Keratinocyte (primary cell): Measurements from ENCODE around the gene IGSF8. TPM values are rescaled to one million over a fixed set of nuclear protein-coding genes. Genes with fewer than 3 reads are reported as not detected.

ENCODE experiments used
- DNase-seq: peaks from one replicate; pipeline ENCODE4 v3.0.0-alpha.2; 2011; ENCODE audit warnings: low read depth, missing footprints, low spot score
- FAIRE-seq: peaks from 2 replicates; lab custom pipeline; 2011; peaks lifted over from hg19 to GRCh38; lab: Jason Lieb, UNC
- H2AFZ ChIP-seq: 2 replicates; pipeline ENCODE4 v1.6.0; 2012; ENCODE audit warnings: low read length, control low read depth, inconsistent platforms; ENCODE audit not compliant: control insufficient read depth
- H3K27ac ChIP-seq: 2 replicates; pipeline ENCODE4 v1.5.1; 2011; ENCODE audit warnings: low read length; ENCODE audit not compliant: control insufficient read depth, insufficient read depth
- H3K27me3 ChIP-seq: 3 replicates; pipeline ENCODE4 v1.6.0; 2011; ENCODE audit warnings: low read length; ENCODE audit not compliant: control insufficient read depth, insufficient read depth; ENCODE audit errors: extremely low read depth
- H3K36me3 ChIP-seq, 2 experiments: 2 replicates in 1 of 2; 3 replicates in 1 of 2; pipeline ENCODE4 v1.5.1; 2011; ENCODE audit warnings: low read length in 2 of 2, mild to moderate bottlenecking in 1 of 2; ENCODE audit not compliant: control insufficient read depth in 2 of 2, insufficient read depth in 2 of 2; ENCODE audit errors: extremely low read depth in 1 of 2
- H3K4me1 ChIP-seq: 3 replicates; pipeline ENCODE4 v1.5.1; 2011; ENCODE audit warnings: low read length; ENCODE audit not compliant: control insufficient read depth, insufficient read depth; ENCODE audit errors: extremely low read depth
- H3K4me2 ChIP-seq: 3 replicates; pipeline ENCODE4 v1.6.0; 2011; ENCODE audit warnings: low read depth, low read length; ENCODE audit not compliant: control insufficient read depth, insufficient read depth; ENCODE audit errors: extremely low read depth
- H3K4me3 ChIP-seq, 3 experiments: fragments of 200-600 bp in 1 of 3; sonication (generic) in 1 of 3; 2 replicates in 2 of 3; 3 replicates in 1 of 3; pipeline ENCODE4 v1.5.1; 2011 to 2016; ENCODE audit warnings: low read length in 3 of 3, mild to moderate bottlenecking in 3 of 3, control low read depth in 2 of 3, inconsistent platforms in 1 of 3, low read depth in 1 of 3, mixed read lengths in 1 of 3, mixed run types in 1 of 3, moderate library complexity in 1 of 3; ENCODE audit not compliant: control insufficient read depth in 2 of 3, insufficient read depth in 2 of 3; ENCODE audit errors: extremely low read depth in 1 of 3
- H3K79me2 ChIP-seq: 2 replicates; pipeline ENCODE4 v1.6.0; 2012; ENCODE audit warnings: low read length; ENCODE audit not compliant: control insufficient read depth, insufficient read depth
- H3K9ac ChIP-seq: 3 replicates; pipeline ENCODE4 v1.6.0; 2011; ENCODE audit warnings: low read length; ENCODE audit not compliant: control insufficient read depth, insufficient read depth; ENCODE audit errors: extremely low read depth
- H3K9me1 ChIP-seq: 3 replicates; pipeline ENCODE4 v1.6.0; 2011; ENCODE audit warnings: low read length; ENCODE audit not compliant: control insufficient read depth, insufficient read depth; ENCODE audit errors: extremely low read depth
- H3K9me3 ChIP-seq: 2 replicates; pipeline ENCODE4 v1.5.1; 2012; ENCODE audit warnings: low read depth, low read length; ENCODE audit not compliant: control insufficient read depth
- H4K20me1 ChIP-seq: 3 replicates; pipeline ENCODE4 v1.6.0; 2011; ENCODE audit warnings: low read length; ENCODE audit not compliant: control insufficient read depth, insufficient read depth; ENCODE audit errors: extremely low read depth
- CTCF ChIP-seq, 3 experiments: IDR thresholded peaks in 1 of 3; conservative IDR thresholded peaks in 1 of 3; optimal IDR thresholded peaks in 1 of 3; 2 replicates in 2 of 3; 3 replicates in 1 of 3; pipeline versions ENCODE3 to v1.5.1; 2011; ENCODE audit warnings: low read length in 3 of 3, mild to moderate bottlenecking in 3 of 3, moderate library complexity in 2 of 3, control low read depth in 1 of 3, inconsistent platforms in 1 of 3; ENCODE audit not compliant: insufficient read depth in 2 of 3; ENCODE audit errors: extremely low read depth in 1 of 3
- EZH2 ChIP-seq: IDR thresholded peaks from one replicate; pipeline ENCODE4 v1.6.1; 2012; ENCODE audit warnings: inconsistent platforms, mild to moderate bottlenecking, low read length, moderate library complexity
- dilution Hi-C: fragments of 300-500 bp; cut with MboI; formaldehyde crosslinking; loops from one replicate; pipeline ENCODE4 v1.7.0; 2020; ENCODE audit warnings: low sequenced_read_pairs; ENCODE audit not compliant: extremely low pct_ligation_motif_present
- polyA plus RNA-seq, 5 experiments: library from polyadenylated mRNA; depleted of rRNA in 3 of 5; stranded (reverse) in 3 of 5; stranded (forward) in 1 of 5; unstranded in 1 of 5; fragments of >200 nt; gene quantifications; 1 replicate in 1 of 5; 2 replicates in 3 of 5; 3 replicates in 1 of 5; pipeline versions ENCODE4 v1.2.1 to v1.2.3, GENCODE V29; 2011 to 2012; ENCODE audit warnings: missing spikeins in 2 of 5, low read depth in 1 of 5, low replicate concordance in 1 of 5

Gene IGSF8
- polyA plus RNA-seq, 1 donor (not counting 4 experiments of a cell fraction or from before 2014, with no cell fraction given) = 16.5 TPM

GRCh38 chr1:160128636-160129035, 30.2 kb upstream of the IGSF8 start:
- Histone ChIP-seq H3K9me3 (no peaks in the 10 kb centered on the region), H4K20me1 (no peaks in the 10 kb centered on the region), H3K27ac (no peak overlapping the region), H3K36me3 (no peaks in the 10 kb centered on the region), H2AFZ (no peak overlapping the region), H3K9me1 (no peaks in the 10 kb centered on the region), H3K4me1 (peaks cover 20% of the 10 kb centered on the region), H3K79me2 (no peaks in the 10 kb centered on the region), H3K4me3 (no peak overlapping the region), H3K27me3 (peaks cover 17% of the 10 kb centered on the region), H3K9ac (no peak overlapping the region), H3K4me2 (no peak overlapping the region)
- no peak for FAIRE-seq
- TF ChIP-seq EZH2 (no peak), CTCF (optimal IDR thresholded peaks at IDR 0.05 in 1 of 3, IDR thresholded peaks at IDR 0.05 in 1 of 3, conservative IDR thresholded peaks at IDR 0.05 in 1 of 3; ENCODE audit: extremely low read depth in 1 of 3, insufficient read depth in 2 of 3, low read length in 3 of 3) (no peak)
- DNase-seq = no peak
- dilution Hi-C loops = no loop called here

DNA sequence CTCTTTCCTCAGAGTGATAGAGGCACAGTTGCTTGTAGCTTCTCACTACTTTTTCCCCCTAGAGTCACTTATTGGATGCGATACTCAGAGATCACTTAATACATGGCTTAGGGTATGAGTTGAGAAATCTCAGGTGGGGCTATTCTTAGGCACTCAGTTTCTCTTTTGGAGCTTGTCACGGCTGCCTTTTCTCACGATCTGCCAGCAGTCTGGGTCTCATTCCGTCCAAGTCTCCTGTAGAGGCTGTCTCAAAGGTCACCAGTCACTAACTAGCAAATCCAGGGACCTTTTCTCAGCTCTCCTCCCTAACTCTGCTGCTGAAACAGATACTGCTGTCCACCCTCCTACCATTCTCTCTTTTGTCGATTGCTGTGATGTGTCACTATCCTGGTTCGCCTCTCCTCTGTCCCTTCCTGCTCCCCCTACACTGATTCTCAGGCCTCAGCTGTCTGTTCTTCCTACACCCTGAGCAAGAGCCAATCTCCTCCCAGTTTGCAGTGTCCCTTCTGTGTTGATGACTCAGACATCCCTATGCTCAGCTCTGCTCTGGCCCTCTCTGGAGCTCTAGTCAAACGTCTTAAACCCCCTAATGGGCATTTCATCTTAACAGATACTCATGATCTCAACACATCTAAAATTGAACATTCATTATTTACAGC, 29.6 kb upstream of the IGSF8 start:
- H3K4me3 ChIP-seq = no peak overlapping the region
- dilution Hi-C loops = no loop called here
- no peak overlapping the region for H3K4me2 ChIP-seq
- TF ChIP-seq EZH2 = no peak
- TF ChIP-seq CTCF (optimal IDR thresholded peaks at IDR 0.05 in 1 of 3, IDR thresholded peaks at IDR 0.05 in 1 of 3, conservative IDR thresholded peaks at IDR 0.05 in 1 of 3; ENCODE audit: extremely low read depth in 1 of 3, insufficient read depth in 2 of 3, low read length in 3 of 3) = no peak
- no peak overlapping the region for H3K27ac ChIP-seq
- no peak overlapping the region for H2AFZ ChIP-seq
- H4K20me1 ChIP-seq = no peaks in the 10 kb centered on the region
- H3K79me2 ChIP-seq = no peaks in the 10 kb centered on the region
- H3K27me3 ChIP-seq = peaks cover 16% of the 10 kb centered on the region
- no peaks in the 10 kb centered on the region for H3K36me3 ChIP-seq
- no peak for FAIRE-seq
- DNase-seq = no peak
- no peaks in the 10 kb centered on the region for H3K9me1 ChIP-seq
- H3K9ac ChIP-seq = no peak overlapping the region
- peaks cover 20% of the 10 kb centered on the region for H3K4me1 ChIP-seq
- H3K9me3 ChIP-seq = no peaks in the 10 kb centered on the region
